Activated CD4-positive, alpha-beta T cell treated with anti-CD3 and anti-CD28 coated beads for 24 hours (primary cell): ENCODE results near the gene PYGL.
"Not testable (repeated sequence)": the region's sequence is repeated elsewhere in the genome, so short reads cannot be mapped to it uniquely, and the experiment has no call there.

Experiments used
- DNase-seq, 2 donors: peaks; one replicate each; pipeline ENCODE4 v3.0.0-alpha.2; 2020; ENCODE audit warnings: low read depth in 2 of 2

The PYGL gene

DNA sequence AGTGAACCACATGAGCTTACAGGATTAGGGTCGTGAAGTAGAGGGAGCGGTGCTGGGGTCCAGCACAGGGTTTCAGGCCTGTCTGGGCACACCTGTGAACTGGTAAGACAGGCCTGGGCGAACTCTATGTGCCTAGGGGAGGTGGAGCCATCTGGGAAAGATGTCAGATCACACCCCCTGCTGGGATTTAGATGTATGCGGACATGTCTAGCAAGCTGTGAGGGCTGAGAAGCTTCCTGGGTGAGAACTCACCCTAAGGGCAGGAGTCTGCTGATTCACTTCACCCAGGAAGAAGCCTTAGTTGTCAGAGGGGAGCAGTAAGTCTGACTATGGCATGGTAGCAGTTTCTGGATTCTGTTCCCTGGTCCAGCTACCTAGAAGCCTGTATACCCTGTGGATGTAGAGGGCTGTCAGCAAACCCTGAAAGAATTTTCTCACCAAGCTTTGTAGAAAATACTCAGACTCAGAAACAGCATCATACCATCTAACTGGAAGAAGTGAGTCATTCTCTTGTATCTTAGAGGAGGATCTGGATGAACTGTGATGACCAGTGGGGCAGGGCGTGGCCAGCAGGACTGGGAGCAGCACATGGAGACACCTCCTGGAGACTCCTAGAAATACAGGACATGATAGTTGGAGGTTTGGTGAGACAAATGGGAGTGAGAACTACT lies 11.2 kb upstream of the PYGL start:
- DNase-seq = peak in 1 of 2 donors; percentile 26

DNA sequence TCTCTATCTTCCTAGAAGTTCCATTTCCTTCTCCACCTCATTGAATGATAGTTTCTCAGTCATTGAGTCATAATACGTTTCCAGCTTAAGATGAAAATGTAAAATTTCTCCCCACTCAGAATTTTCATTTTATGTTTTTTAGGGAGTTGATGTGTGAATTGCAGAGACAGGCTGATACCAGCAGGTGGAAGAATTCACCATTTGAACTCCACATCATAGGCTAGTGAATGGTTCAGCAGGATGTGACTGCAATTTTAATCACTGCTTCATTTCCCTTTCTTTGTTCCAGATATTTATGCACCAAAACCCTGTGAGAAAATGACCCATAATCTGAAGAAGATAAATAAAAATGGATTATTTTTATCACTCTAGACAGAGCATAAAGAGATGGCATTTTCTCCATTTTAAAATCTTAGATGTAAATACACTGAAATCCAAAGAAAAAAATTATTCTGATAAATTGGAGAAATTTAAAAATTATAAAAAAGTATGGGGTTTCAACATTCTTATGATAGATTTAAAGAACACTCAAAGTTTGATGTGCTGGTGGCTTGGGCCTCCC lies 10.6 kb upstream of the PYGL start:
- no peak for DNase-seq

DNA sequence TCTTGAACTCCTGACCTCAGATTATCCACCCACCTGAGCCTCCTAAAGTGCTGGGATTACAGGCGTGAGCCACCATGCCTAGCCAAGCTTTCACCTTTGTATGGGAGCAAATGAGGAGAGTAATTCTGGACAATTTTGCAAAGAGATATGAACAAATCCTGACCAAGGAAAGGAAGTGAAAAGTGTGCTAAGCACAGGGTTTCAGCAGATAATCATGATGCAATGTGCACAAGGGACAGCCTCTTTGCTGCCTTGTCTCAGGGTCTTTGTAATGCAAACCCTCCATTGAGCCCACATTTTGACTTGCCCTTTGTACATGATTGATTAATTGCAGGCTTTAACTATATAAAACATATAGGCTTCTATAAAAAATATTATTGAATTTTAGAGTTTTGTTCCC lies 9.2 kb upstream of the PYGL start:
- DNase-seq = no peak

DNA sequence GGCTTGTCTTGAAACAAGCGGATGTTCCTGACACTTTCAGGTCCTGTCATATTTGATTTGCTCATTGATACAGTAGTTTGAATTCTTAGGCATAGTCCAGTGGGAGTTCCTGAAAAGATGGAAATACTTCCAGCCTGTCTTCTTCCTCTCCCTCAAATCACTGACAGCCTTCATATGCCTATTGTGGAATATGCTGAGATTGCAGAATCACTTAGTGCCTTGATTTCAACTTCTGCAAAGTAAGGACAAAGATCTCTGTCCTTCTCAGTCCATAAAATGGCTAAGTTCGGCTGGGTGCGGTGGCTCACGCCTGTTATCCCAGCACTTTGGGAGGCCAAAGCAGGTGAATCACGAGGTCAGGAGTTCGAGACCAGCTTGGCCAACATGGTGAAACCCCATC lies 6.7 kb upstream of the PYGL start:
- DNase-seq = no peak

DNA sequence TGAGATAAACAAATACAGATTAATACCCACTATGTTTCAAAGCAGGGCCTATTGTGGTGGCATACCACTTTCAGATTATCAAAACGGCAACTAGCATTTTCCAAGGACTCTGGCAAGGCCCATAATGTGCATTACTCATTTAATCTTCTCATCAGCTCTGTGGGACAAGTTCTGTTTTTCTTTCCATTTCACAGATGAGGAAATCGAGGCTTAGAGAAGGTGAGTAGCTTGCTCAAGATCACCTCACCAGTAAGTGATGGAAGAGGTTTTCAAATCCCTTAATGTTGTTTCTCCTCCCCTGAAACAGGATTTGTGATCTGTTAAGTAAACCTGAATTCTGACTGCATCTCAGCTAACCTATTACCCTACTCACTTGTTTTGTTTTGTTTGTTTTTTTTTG lies 3.9 kb upstream of the PYGL start:
- DNase-seq = no peak

DNA sequence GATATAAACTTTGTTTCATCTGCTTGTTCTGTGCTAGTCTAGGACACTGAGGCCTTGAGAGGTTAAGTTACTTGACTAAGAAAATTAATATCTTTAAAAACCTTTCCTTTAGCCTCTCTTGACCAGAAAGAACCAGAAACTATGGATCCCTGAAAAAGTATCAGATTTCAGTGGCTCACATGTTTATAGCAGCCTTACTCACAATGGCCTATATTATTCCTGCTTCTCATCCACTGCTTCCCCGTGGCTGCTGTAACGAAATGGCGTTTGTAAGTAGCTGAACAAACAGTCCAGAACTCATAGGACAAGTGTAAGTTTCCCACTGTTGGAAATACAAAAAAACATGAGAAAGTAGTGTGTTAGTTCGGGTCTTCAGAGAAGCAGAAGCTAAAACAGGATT lies 3.2 kb upstream of the PYGL start:
- DNase-seq = no peak

DNA sequence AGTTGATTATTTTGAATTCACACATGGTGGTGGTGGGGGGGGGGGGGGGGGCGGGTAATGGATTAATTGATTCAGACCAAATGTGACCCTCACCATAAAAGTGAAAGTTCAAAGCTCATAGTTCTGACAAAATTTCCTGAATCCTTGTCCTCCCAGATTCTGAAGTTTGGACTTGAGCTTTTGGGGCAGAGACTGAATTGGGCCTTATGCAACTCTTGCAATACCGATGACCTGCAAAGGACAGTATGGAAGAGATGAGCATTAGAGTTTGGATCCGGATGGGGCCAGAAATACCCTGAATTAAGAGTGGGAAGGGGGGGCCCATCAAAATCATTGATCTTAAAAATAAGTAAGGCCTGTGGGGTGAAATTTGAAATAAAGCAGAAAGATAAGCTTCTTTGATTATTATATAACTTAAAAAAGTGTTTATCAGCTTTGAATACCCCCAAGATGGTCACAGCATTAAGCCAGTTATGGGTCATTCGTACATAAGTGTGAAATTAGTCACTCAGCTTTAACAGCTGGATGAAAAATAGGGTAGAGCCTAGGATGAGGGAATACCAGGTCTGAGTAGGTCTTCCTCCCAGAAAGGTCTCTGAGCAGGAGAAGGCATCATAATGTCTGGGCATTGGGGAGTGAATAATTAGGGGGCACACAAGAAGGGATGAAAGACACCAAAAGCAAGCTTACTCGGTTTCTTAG lies 2.1 kb upstream of the PYGL start:
- DNase-seq = no peak

DNA sequence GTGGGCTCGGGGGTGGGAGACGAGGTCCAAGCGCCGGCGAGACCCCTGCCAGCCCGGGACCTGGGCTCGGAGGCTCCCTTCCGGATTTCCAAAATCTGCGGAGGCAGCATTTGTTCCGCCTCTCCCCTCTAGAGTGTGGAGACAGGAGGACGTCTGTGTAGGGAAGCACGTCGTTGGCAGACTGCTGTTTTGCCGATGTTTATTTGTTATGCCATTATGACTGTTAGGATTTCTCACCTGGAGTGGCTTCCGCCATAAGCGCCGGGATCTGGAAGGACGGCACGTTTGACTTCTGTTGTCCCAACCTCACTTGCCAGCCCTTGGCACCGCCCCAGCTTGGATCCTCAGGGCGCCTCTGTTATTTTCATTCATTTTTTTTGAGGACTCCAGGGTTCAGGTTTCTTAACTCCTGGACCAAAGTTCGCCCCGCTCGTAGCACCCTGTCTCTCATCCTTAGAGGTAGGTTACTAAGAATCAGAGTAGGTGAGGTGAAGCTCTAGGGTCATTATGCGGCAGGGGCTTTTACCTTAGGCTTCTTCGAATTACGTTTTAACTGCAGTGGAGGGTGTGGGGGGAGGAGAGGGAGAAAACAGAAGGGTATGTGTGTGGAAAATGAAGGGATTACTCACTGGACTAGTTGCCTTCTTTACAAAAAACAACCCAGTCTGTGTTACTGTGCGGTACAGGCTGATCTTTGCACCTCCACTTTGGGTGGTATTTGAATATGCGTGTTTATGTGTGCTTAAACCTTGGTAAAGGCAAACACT lies 547 bp upstream of the PYGL start:
- no peak for DNase-seq

DNA sequence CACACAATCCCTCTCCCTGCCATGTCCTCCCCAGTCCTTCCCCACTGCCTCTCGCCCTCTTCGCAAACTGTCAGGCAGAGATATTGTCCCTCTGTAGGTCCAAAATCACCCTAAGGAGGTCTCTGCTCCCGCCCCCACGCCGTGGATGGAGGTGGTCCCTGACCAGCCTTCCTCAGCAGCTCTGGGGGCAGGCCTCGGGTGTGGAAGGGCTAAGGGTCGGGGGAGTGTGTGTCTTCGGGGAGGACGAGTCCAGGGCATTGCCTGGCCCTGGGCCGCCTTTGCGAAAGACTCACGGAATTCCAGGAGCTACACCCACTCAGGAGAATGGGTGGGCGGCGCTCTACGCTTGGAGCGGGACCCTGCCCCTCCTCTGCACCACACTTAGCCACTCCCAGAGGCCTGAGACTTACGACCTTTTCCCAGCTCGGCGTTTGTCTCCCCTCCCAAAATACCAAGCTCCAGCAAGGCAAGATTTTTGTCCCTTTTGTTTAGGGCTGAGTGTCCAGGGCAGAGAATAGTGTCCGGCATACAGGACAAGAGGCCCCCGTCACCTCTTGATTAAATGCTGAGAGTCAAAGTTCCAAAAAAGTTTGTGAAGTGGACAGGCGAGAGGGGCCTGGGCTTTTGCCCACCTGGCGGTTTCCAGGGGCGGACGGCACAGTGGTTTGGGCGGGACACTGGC lies 881 bp downstream of the PYGL start:
- DNase-seq = no peak

DNA sequence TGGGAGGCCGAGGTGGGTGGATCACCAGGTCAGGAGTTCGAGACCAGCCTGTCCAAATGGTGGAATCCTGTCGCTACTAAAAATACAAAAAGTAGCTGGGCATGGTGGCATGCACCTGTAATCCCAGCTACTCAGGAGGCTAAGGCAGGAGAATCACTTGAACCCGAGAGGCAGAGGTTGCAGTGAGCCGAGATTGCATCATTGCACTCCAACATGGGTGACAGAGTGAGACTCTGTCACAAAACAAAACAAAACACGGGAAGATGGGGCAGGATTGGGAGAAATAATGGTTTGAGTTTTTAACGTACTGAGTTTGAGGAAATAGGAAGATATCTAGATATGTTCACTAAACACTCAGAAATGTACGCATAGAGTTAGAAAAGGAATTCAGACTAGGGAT lies 2.6 kb downstream of the PYGL start:
- not testable (repeated sequence) for DNase-seq

DNA sequence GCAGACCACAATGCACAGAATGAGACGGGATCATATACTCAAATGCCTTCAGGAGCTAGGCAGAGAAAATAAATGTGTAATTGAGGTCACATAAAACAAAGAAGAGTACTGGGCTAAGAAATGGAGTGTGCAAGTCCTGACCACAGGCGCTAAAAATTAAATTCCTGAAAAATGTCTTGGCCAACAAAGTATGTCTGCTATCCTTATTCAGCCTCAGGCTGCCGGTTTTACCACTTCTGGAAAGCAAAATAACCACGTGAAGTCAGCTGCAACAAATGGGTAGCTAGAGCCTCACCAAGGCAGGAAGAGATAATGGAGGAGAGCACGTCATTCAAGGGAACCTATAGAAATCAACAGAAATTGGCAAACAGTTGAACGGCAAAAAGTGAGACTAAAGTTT lies 3.1 kb downstream of the PYGL start:
- DNase-seq = no peak

DNA sequence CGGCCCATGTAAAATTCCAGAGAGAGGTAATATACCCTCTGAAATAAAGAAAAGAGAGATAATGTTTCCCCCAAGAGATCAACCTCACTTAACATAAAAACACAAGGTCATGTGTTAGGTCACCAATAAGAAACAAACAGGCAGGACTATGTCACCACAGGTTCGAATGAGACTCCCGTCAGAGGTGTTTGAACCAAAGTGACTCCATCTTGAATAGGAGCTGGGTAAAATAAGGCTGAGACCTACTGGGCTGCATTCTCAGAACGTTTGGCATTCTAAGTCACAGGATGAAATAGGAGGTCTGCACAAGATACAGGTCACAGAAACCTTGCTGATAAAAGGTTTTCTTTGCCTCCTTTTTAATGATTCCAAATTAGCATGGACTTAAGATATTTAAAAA lies 6.5 kb downstream of the PYGL start:
- no peak for DNase-seq

DNA sequence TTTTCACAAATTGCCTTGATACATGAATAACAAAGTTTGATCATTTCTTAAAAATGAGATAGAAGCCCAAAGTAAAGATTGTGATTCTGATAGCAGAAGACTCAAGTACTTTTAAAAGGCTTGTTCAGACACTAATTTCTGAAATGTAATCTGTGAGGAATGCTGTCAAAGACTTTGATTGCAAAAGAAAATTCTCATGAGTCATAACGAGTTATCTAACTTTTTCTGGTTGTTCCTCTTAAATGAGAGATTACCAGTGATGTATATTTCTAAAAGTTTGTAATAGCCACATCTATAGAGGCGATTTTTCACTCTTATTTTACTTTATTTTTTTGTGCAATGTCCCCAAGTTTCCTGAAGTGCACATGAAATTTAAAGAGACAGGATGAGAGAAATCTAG lies 7.0 kb downstream of the PYGL start:
- no peak for DNase-seq

DNA sequence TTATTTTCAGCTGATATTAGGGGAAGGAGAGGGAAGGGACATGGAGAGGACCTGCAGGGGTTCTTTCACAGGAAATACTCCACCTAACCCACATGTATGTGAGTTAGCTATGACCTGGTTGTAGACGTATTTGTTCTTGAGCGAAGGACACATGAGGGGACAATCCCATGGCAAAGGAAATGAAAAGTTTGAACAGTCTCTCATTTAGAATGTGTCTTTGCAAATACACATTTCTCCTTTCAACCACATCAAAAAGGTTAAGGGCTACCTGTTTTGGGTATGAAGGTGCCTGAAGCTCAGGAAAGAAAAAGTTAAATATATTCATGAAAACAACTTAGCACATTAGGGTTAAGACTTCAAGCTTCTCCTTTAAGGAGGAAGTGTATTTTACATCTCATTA lies 7.4 kb downstream of the PYGL start:
- no peak for DNase-seq

DNA sequence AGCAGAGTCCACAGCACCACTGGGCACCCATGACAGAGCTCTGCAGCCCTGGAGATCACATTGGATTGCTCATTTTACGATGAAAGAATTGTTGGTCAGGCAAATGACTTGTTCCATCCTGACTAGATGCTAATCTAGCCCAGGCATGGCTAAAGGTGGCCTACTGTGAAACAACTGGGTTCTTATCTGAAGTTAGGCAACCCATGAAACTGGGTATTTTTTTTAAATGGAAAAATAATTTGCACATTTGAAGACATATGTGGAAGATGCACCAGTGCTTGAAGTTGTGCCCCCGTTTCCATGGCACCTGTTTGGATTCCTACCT lies 8.3 kb downstream of the PYGL start:
- DNase-seq = no peak

DNA sequence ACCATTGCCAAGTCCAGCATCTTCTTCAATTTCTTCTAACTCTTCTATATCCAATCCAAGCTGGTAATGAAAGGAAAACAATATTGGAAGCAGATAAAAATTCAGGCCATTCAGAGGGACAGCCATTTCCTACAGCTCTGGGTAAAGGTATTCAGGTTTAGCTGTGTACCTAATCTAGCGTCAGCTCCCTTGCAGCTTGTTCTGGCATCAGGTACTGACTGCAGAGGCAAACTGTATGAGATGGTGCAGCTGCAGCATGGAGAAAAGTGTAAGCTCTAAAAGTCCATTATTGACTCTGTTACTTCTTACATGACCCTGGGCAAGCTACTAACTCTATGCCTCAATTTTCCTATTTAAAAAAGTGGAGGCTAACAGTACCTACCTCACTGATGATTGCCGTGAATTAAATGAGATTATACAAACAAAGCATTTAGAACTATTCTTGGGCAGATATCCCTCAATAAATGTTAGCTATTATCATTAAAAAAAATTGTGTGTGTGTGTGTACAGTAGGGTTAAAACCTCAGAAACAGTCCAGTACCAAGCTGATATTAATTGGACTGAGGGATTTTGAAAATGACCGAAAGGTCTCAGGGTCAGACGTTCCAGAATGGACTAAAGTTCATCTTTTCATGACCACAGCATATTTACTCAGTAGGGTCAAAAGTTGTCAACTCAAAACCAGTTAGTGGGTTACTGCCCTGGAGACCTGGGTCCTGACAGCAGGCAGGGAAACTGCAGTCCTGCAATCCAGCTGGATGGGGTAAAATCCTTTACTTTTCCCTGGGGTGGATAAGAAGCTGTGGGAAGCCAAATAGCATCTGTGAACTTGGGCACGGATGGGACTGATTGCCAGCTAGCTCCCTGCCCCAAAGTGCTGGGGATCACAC lies 8.9 kb downstream of the PYGL start:
- no peak for DNase-seq

DNA sequence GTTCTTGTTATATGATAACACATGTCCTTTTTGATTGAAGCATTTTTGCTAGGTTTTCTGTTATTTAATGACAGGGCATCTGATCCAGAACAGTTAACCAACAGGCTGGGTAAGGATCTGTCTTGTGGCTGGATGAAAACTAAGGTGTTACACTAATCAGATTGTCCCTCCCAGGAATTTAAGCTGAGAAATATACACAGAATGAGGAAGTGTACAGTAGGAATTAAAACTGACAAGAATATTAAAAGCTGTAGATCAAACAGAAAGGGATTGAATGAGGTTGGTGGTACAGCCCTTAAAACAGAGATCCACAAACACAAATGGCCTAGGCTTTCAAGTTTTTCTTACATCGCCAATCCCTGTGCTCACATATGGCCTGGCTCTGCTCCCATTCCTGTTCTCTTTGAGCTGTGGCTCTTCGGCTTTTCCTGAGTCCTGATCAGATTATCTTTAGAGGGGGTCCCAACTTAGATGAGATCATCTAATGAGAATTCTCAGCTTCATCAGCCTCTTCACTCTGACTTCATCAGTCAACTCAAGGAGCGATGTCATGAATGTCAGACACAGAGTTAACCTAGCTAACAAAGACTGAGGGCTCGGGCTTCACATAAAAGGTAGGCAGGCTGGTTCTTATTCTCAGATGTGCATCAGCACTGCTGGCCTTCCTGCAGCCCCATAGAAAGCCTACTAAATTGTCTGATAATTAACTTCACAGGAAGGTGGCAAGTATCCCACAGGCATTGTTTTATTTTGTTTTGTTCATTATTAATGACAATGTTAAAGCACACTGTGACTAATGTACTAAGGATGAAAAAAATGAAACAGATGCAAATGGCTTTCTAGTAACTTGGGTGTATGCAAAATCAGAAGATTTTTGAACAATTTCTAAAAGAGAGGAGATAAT lies 11.4 kb downstream of the PYGL start:
- DNase-seq = no peak

DNA sequence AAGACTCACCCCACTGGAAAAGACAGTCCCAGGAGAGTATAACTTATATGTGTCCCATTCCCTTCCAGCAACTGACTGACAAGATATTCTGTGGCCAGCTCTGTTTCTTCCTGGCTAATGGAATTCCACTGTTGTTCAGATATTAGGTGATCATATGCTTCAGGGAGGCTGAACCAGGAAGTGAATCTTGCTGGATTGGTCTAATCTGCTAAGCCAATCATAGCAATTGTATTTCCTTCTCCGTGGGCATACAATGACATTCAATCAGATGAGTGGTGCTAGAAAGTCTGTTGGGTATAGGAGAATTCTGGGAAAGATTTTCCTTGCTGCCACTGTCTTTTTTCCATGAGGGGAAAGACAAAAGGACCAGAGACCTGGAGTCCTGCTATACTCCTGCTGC lies 12.1 kb downstream of the PYGL start:
- DNase-seq = no peak

DNA sequence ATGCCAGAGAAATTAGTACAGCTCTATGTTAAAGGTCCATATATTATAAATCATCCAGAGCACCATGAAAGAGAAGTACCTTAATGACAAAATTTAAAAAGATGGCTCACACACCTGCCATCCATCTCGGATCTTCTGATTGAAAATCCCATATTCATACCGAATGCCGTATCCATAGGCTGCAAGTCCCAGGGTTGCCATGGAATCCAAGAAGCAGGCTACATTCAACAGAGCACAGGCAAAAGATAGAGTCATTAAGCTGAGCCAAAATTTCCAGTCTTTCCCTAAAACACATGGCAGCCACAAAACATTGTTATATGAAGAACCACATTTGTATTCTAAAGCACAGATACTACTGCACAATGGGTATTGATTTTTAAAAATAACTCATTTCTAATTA lies 12.7 kb downstream of the PYGL start:
- DNase-seq = no peak

DNA sequence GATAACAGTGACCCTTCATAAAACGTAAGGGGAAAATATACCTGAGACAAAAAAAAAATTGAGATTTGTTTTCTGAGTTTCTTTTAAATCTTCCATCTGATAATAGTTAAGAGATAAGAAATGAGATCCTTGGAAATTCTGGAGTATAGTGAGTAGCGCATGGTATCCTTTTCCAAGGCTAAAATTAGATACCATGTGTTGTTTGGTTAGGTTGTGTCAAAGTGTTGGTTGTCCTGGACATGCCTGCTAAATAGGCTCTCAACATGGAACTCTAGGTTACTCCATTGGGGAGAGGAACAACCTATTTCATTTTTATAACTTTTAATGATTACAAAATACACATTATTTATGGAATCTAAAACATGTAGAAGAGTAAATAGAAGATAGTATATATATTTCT lies 14.8 kb downstream of the PYGL start:
- no peak for DNase-seq
